ENCODE data around the gene MRPL18. TPM values are rescaled to one million over a fixed set of nuclear protein-coding genes. Genes with fewer than 3 reads are reported as not detected.

MRPL18 gene
- polyA plus RNA-seq, 6 donors from 2014 or later, result 51.6 to 124 (median 86.4) TPM

DNA sequence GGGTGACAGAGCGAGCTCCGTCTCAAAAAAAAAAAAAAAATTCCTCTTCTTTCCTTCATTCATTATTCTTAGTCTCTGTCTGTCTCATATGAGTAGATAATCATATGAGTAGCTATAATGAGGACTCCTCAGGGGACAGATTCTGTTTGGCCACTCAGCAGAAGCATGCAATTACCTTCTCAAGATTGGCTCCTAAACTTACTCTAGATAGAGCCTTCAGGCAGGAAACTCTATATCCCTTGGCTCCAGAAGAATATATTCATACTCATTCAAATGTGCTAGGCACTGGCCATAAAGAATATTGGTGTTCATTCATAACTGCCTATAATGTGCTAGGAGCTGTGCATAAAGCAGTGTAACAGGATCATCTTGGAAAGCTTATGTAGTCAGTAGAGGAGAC lies 30.6 kb upstream of the MRPL18 start:
- ATAC-seq (ENCODE audit: low read depth in 2 of 2) (no peak), DNase-seq (no peak)
- peaks cover 0 to 7% of the 10 kb centered on the region in 2 donors for H3K36me3 Mint-ChIP-seq
- H3K27me3 Mint-ChIP-seq, result no peaks in the 10 kb centered on the region
- H3K4me3 Mint-ChIP-seq, result peak overlapping the region in 6 of 8 donors; percentile 1 to 98 (median 75)
- peak overlapping the region in 2 of 6 donors; percentile 76 to 94 for H3K27ac Mint-ChIP-seq
- no peaks in the 10 kb centered on the region for H3K9me3 Mint-ChIP-seq
- H3K4me1 Mint-ChIP-seq, result peaks cover 22 to 34% (median 23%) of the 10 kb centered on the region in 3 donors

DNA sequence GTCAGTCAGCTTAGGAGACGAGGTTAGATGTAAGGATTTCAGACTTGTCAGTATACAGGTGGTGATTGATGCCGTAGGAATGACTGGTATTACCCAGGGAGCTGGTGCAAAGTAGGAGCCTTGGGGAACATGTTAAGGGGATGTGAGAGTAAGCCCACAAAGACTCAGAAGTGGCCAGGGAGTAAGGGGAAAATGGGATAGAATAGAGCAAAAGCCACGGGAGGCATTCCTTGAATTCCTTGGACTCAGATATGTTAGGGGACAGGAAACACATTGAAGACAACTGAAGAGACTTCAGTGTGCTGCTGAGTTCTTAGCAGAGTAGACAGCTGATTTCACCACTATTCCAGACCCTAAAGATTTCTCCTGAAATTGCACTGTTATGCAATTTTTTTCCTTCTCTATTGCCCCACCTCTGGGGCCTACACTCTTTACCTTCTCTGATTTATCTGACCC lies 29.6 kb upstream of the MRPL18 start:
- Mint-ChIP-seq H3K27ac (peak overlapping the region in 5 of 6 donors; percentile 76 to 99 (median 96)), H3K36me3 (peaks cover 0 to under 1% of the 10 kb centered on the region in 2 donors), H3K4me3 (peak overlapping the region; percentile 89 to 98 (median 95)), H3K4me1 (peaks cover 22 to 34% (median 23%) of the 10 kb centered on the region in 3 donors), H3K27me3 (no peaks in the 10 kb centered on the region), H3K9me3 (no peaks in the 10 kb centered on the region)
- ATAC-seq (ENCODE audit: low read depth in 2 of 2) (no peak), DNase-seq (no peak)

- Mint-ChIP-seq H3K36me3 (peaks cover 0 to 3% of the 10 kb centered on the region in 2 donors), H3K27ac (peak overlapping the region; percentile 94 to 99 (median 97)), H3K4me3 (peak overlapping the region; percentile 89 to 98 (median 95)), H3K27me3 (no peaks in the 10 kb centered on the region), H3K4me1 (peaks cover 22 to 35% (median 23%) of the 10 kb centered on the region in 3 donors), H3K9me3 (no peaks in the 10 kb centered on the region)
- ATAC-seq (ENCODE audit: low read depth in 2 of 2), result no peak
- DNase-seq, result no peak
These were observed 29.0 kb upstream of the MRPL18 start for GRCh38 chr6:159761129-159761872.

- Mint-ChIP-seq H3K36me3 (peaks cover 0 to 3% of the 10 kb centered on the region in 2 donors), H3K27me3 (no peaks in the 10 kb centered on the region), H3K4me1 (peaks cover 22 to 38% (median 23%) of the 10 kb centered on the region in 3 donors), H3K4me3 (peak within 1 kb of the TSS; percentile 89 to 98 (median 95)), H3K9me3 (no peaks in the 10 kb centered on the region), H3K27ac (peak within 1 kb of the TSS; percentile 94 to 99 (median 97))
- peak; percentile 93 for DNase-seq
- peak; percentile 86 to 92 for ATAC-seq (ENCODE audit: low read depth in 2 of 2)
These were observed 28.2 kb upstream of the MRPL18 start, which contains the start of gene ACAT2 for GRCh38 chr6:159761873-159762680. TSS of gene ACAT2 (plus strand) at chr6:159762045. CDS start at chr6:159762088, 43 bp downstream.

- H3K4me1 Mint-ChIP-seq, result peaks cover 22 to 38% (median 23%) of the 10 kb centered on the region in 3 donors
- H3K4me3 Mint-ChIP-seq, result peak overlapping the region; percentile 89 to 98 (median 95)
- DNase-seq (no peak), ATAC-seq (ENCODE audit: low read depth in 2 of 2) (peak; percentile 3 to 9)
- peaks cover 2 to 4% of the 10 kb centered on the region in 2 donors for H3K36me3 Mint-ChIP-seq
- peak overlapping the region; percentile 94 to 99 (median 97) for H3K27ac Mint-ChIP-seq
- H3K27me3 Mint-ChIP-seq, result no peaks in the 10 kb centered on the region
- no peaks in the 10 kb centered on the region for H3K9me3 Mint-ChIP-seq
These were observed 27.5 kb upstream of the MRPL18 start for GRCh38 chr6:159762681-159763293.

GRCh38 chr6:159766906-159767305 lies 23.4 kb upstream of the MRPL18 start:
- Mint-ChIP-seq H3K36me3 (peaks cover 27 to 40% of the 10 kb centered on the region in 2 donors), H3K27ac (no peak overlapping the region), H3K27me3 (no peaks in the 10 kb centered on the region), H3K4me1 (peaks cover 10 to 14% (median 10%) of the 10 kb centered on the region in 3 donors), H3K4me3 (no peak overlapping the region), H3K9me3 (peaks cover 0 to 4% (median 0%) of the 10 kb centered on the region in 7 donors)
- DNase-seq (no peak), ATAC-seq (ENCODE audit: low read depth in 2 of 2) (no peak)

DNA sequence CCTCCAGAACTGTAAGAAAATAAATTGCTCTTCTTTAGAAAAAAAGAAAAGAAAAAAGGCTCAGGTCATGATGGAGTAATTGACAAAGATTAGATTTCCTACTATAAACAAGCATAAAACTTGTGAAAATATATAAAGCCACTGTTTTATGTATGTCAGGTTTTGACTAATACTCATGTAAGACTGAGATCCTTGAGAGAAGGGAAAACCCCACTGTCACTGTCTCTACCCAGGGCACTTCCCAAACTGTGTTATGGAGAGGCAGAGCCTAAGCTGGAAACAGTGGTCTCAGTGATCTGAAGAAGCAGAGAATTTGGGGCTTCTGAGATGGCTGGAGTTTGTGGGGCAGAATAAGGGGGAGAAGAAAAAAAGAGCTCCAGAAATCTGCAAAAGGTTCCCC lies 20.8 kb upstream of the MRPL18 start:
- Mint-ChIP-seq H3K4me1 (peaks cover 0 to 3% (median 3%) of the 10 kb centered on the region in 3 donors), H3K36me3 (peaks cover 27 to 40% of the 10 kb centered on the region in 2 donors), H3K27me3 (no peaks in the 10 kb centered on the region), H3K9me3 (peaks cover 0 to 5% (median 0%) of the 10 kb centered on the region in 7 donors), H3K27ac (no peak overlapping the region), H3K4me3 (peak overlapping the region in 1 of 8 donors; percentile 29)
- no peak for DNase-seq
- ATAC-seq (ENCODE audit: low read depth in 2 of 2), result no peak

GRCh38 chr6:159772196-159772595 lies 18.1 kb upstream of the MRPL18 start:
- DNase-seq, result no peak
- no peak overlapping the region for H3K27ac Mint-ChIP-seq
- H3K27me3 Mint-ChIP-seq, result no peaks in the 10 kb centered on the region
- peaks cover 23 to 40% of the 10 kb centered on the region in 2 donors for H3K36me3 Mint-ChIP-seq
- no peak overlapping the region for H3K4me3 Mint-ChIP-seq
- no peak for ATAC-seq (ENCODE audit: low read depth in 2 of 2)
- peaks cover 0 to 3% (median 0%) of the 10 kb centered on the region in 3 donors for H3K4me1 Mint-ChIP-seq
- H3K9me3 Mint-ChIP-seq, result peaks cover 0 to 5% (median 0%) of the 10 kb centered on the region in 7 donors

DNA sequence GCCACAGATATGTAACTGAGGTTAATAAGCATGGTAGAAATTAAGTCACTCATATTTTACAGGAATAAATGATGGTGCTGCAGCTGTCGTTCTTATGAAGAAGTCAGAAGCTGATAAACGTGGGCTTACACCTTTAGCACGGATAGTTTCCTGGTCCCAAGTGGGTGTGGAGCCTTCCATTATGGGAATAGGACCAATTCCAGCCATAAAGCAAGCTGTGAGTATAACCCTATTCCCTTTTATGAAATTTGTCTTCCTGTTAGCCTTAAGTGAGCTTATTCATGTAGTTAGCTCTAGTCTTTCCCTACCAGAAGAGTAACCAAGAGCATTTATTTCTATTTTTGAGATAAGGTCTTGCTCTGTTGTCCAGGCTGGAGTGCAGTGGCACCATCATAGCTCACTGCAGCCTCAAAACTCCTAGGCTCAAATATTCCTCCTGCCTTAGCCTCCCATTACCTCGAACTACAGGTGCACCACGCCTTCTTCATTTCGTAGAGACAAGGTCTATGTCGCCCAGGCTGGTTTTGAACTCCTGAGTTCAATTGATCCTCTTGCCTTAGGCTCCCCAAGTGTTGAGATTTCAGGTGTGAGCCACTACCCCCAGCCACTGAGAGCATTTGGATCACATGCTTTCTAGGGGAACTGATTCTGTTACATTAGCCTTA lies 12.9 kb upstream of the MRPL18 start:
- Mint-ChIP-seq H3K27ac (peak overlapping the region in 5 of 6 donors; percentile 21 to 84 (median 53)), H3K9me3 (peaks cover 0 to 2% (median 0%) of the 10 kb centered on the region in 7 donors), H3K4me1 (peaks cover 0 to 10% (median 3%) of the 10 kb centered on the region in 3 donors), H3K27me3 (no peaks in the 10 kb centered on the region), H3K4me3 (peak overlapping the region in 1 of 8 donors; percentile 25), H3K36me3 (peaks cover 10 to 20% of the 10 kb centered on the region in 2 donors)
- no peak for DNase-seq
- ATAC-seq (ENCODE audit: low read depth in 2 of 2), result no peak

GRCh38 chr6:159778131-159778530 lies 12.1 kb upstream of the MRPL18 start:
- H3K27me3 Mint-ChIP-seq, result no peaks in the 10 kb centered on the region
- H3K4me1 Mint-ChIP-seq, result peaks cover 0 to 16% (median 11%) of the 10 kb centered on the region in 3 donors
- no peak overlapping the region for H3K4me3 Mint-ChIP-seq
- no peak for ATAC-seq (ENCODE audit: low read depth in 2 of 2)
- H3K9me3 Mint-ChIP-seq, result no peaks in the 10 kb centered on the region
- H3K27ac Mint-ChIP-seq, result peak overlapping the region in 4 of 6 donors; percentile 8 to 78 (median 34)
- DNase-seq, result no peak
- peaks cover 10 to 28% of the 10 kb centered on the region in 2 donors for H3K36me3 Mint-ChIP-seq

DNA sequence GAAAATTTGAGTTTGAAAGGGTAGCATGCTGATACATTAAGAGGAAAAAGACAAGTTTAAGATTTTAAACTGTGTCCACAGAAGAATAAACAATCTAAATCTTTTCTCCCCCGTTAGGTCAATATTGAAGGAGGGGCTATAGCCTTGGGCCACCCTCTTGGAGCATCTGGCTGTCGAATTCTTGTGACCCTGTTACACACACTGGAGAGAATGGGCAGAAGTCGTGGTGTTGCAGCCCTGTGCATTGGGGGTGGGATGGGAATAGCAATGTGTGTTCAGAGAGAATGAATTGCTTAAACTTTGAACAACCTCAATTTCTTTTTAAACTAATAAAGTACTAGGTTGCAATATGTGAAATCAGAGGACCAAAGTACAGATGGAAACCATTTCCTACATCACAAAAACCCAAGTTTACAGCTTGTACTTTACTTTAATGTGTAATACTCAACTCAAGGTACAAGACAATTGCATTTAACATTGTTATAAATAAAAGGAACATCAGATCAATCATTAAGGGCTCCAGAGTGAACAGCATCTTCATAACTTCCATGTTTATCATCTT lies 11.6 kb upstream of the MRPL18 start:
- no peaks in the 10 kb centered on the region for H3K27me3 Mint-ChIP-seq
- ATAC-seq (ENCODE audit: low read depth in 2 of 2) (no peak), DNase-seq (no peak)
- H3K4me1 Mint-ChIP-seq, result peaks cover 0 to 16% (median 11%) of the 10 kb centered on the region in 3 donors
- H3K4me3 Mint-ChIP-seq, result no peak overlapping the region
- H3K9me3 Mint-ChIP-seq, result no peaks in the 10 kb centered on the region
- peak overlapping the region in 4 of 6 donors; percentile 8 to 78 (median 34) for H3K27ac Mint-ChIP-seq
- H3K36me3 Mint-ChIP-seq, result peaks cover 10 to 30% of the 10 kb centered on the region in 2 donors

DNA sequence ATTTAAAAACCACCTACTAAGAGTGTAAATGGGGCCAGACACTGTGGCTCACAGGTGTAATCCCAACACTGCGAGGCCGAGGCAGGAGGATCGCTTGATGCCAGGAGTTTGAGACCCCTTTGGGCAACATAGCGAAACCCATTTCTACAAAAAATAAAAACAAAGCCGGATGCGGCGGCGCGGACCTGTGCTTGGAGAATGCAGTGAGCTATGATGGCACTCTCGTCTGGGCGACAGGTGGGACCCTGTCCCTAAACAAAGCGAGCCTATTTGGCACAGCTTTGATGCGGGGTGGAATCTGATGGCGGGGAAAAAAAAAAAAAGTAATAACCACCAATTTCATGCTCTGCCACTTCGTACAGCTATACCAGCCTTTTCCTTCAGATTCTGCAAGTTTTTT lies 2.0 kb upstream of the MRPL18 start:
- H3K4me1 Mint-ChIP-seq, result peaks cover 22 to 46% (median 43%) of the 10 kb centered on the region in 3 donors
- H3K9me3 Mint-ChIP-seq, result no peaks in the 10 kb centered on the region
- peak overlapping the region in 5 of 6 donors; percentile 28 to 95 (median 89) for H3K27ac Mint-ChIP-seq
- H3K27me3 Mint-ChIP-seq, result no peaks in the 10 kb centered on the region
- peak overlapping the region; percentile 94 to 100 (median 98) for H3K4me3 Mint-ChIP-seq
- H3K36me3 Mint-ChIP-seq, result peaks cover 0 to 5% of the 10 kb centered on the region in 2 donors
- no peak for DNase-seq
- ATAC-seq (ENCODE audit: low read depth in 2 of 2), result no peak

All from naive B cell (primary cell).